HG03354 (cell line): ENCODE measurements around the gene GNAQ.
"Not testable (repeated sequence)": the region's sequence is repeated elsewhere in the genome, so short reads cannot be mapped to it uniquely, and the experiment has no call there.

Experiments
- ATAC-seq: cut with Tn5 transposase; IDR thresholded peaks from one replicate; pipeline ENCODE4 v1.9.1; 2021; ENCODE audit warnings: mild to moderate bottlenecking; ENCODE audit not compliant: unreplicated experiment, poor library complexity, severe bottlenecking

The GNAQ gene

GRCh38 chr9:78031444-78031892, at the start of gene GNAQ:
Gene GNAQ, minus strand, starts transcription at chr9:78031811. Its CDS starts 576 bp downstream, at chr9:78031235.
- no peak for ATAC-seq

- no peak for ATAC-seq
These were observed 43.0 kb upstream of the GNAQ start for GRCh38 chr9:78074385-78075291.

- ATAC-seq, result no peak
These were observed 42.1 kb upstream of the GNAQ start for GRCh38 chr9:78073722-78074121.

GRCh38 chr9:78072586-78073199, 41.1 kb upstream of the GNAQ start:
- no peak for ATAC-seq

GRCh38 chr9:78070521-78070920, 38.9 kb upstream of the GNAQ start:
- no peak for ATAC-seq

GRCh38 chr9:78064075-78064474, 32.5 kb upstream of the GNAQ start:
- ATAC-seq, result no peak

- ATAC-seq, result no peak
These were observed 31.1 kb upstream of the GNAQ start for GRCh38 chr9:78062710-78063109.

GRCh38 chr9:78054218-78054617, 22.6 kb upstream of the GNAQ start:
- not testable (repeated sequence) for ATAC-seq

- ATAC-seq, result no peak
These were observed 22.0 kb upstream of the GNAQ start for GRCh38 chr9:78053627-78054026.

- no peak for ATAC-seq
These were observed 18.8 kb upstream of the GNAQ start for GRCh38 chr9:78050421-78050820.

GRCh38 chr9:78049484-78049883, 17.9 kb upstream of the GNAQ start:
- ATAC-seq, result no peak

GRCh38 chr9:78047106-78047505, 15.5 kb upstream of the GNAQ start:
- ATAC-seq, result no peak

- ATAC-seq, result no peak
These were observed 14.5 kb upstream of the GNAQ start for GRCh38 chr9:78046112-78046511.

- no peak for ATAC-seq
These were observed 13.3 kb upstream of the GNAQ start for GRCh38 chr9:78044886-78045285.

- no peak for ATAC-seq
These were observed 12.6 kb upstream of the GNAQ start for GRCh38 chr9:78044189-78044588.

GRCh38 chr9:78041971-78042370, 10.4 kb upstream of the GNAQ start:
- ATAC-seq, result no peak

GRCh38 chr9:78040726-78041125, 9.1 kb upstream of the GNAQ start:
- ATAC-seq, result no peak

GRCh38 chr9:78038620-78039300, 7.1 kb upstream of the GNAQ start:
- ATAC-seq, result no peak

- no peak for ATAC-seq
These were observed 3.9 kb upstream of the GNAQ start for GRCh38 chr9:78035383-78035993.

- no peak for ATAC-seq
These were observed 2.3 kb upstream of the GNAQ start for GRCh38 chr9:78033870-78034269.
